NOMO-1 treated with dmso at 0.1 percent for 144 hours (cell line): ENCODE data around the gene FOXO6.
"Not testable (repeated sequence)": the region's sequence is repeated elsewhere in the genome, so short reads cannot be mapped to it uniquely, and the experiment has no call there.

Experiments used
- DNase-seq: peaks from one replicate; lab custom pipeline; 2025; ENCODE audit not compliant: unreplicated experiment; lab: John Stamatoyannopoulos, UW

FOXO6 gene

GRCh38 chr1:41328780-41329640 is 32.2 kb upstream of the FOXO6 start:
- DNase-seq: no peak

GRCh38 chr1:41329662-41330587 is 31.3 kb upstream of the FOXO6 start:
- DNase-seq: no peak

DNA sequence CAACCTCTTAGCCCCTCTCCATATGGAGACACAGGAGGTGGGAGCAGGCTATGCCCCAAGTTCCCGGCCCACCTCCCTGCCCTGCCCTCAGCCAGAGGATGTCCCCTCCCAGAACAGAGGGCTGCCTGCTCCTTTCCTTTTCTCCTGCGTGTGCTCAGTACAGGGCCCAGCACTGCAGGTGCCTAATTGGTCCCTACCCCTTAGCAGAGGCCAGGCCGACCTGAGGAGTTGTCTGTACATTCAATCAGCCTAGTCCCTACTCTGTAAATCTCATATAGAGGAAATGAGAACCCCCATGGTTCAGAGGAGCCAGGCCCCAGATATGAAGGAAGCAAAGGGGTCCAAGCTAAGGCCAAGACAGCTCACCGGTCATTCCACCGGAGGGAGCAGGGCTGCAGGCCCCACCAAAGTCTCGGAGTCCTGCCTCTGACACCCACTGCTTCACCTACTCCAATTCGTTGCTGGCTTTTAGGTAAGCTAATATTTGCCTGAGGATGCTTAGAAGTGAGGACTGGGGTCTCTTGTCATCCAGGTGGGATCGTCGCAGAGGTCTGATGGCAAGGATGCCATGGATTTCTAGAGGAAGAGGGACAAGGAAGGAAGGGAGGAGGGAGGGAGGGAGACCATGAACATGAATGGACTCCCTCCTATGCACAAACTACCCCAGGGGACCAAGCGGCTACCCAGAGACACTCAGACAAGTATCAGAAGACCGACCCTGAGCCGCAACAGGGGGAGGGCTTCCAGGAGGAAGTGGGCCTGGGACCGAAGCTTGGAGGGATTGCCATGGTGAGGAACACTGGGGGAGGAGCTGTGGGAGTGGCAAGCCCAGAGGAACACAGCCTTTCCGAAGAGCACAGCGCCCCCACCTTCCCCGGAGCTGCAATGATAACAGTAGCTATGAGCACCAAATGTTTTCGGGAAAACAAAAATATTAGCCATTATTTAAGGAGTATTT is 30.4 kb upstream of the FOXO6 start:
- no peak for DNase-seq

GRCh38 chr1:41331546-41331917 is 29.7 kb upstream of the FOXO6 start:
- no peak for DNase-seq

- DNase-seq: not testable (repeated sequence)
Measured at GRCh38 chr1:41332161-41332560, 29.1 kb upstream of the FOXO6 start.

DNA sequence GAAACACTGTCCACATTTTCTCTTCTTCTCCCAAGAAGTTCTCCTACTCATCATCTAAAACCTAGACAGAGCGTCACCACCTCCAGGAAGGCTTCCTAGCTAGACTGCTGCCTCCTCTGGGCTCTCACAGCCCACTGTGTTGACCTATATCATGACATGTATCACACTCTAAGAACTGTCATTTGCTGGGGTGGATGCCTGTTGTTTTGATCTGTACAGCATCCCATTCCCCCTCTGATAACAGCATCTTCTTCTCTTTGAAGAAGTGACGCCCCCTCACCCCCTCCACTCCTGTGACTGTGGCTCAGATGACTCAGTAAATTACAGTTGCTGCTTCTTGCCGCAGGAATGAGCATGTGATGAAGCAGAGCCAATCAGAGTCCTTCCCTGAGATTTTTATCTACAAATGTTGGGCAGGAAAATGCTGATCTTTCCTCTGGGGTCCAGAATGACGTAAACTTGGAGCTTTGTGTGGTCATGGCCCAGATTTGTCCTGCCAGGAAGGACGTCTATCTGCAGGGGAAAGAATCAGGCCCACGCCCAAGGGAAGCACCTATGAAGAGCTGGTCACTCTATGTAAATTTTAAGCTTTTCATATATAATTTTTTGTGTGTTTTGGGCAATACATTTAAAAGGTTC is 28.0 kb upstream of the FOXO6 start:
- no peak for DNase-seq

DNA sequence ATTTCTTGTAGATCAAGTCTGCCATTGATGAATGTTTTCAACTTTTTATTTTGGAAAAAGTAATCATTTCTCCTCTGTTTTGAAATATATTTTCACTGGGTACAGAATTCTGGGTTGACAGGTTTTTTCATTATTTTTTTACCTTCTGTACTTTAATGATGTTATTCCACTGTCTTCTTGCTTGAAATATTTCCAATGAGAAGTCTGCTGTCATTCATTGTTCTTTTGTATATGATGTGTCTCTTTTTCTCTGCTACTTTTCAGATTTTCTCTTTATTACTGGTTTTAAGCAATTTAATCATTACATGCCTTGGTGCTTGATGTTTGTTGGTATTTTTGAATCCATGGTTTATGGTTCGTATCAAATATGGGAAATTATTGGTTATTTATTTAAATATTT is 22.4 kb upstream of the FOXO6 start:
- no peak for DNase-seq

DNA sequence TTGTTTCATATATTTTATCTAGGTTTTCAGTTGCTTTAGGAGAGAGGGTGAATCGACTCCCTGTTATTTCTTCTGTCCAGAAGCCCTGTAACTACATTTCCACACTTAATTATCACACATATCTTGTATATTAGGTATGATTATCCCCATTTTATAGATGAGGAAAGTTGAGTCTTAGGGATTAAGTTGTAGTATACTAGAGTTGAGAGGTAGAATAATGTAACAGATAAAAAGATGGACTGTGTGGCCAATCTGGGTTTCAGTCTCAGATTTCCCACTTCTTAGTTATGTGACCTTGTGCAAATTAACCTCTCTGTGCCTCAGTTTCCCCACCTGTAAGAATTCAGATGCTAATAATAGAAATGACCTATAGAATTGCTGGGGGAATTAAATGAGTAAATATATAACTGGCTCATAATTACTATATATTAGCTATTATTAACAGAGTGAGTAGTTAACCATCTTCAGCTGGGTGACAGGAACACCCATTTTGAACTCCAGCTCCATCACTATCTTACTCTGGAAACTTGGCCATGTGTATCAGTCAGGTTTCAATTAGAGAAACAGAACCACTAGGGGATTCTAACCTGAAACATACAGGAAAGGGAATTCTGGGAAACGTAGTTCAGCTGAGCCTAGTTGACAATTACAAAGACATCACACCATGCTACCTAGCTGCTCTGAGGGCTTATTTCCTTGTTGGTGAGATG is 20.4 kb upstream of the FOXO6 start:
- DNase-seq: no peak

GRCh38 chr1:41341365-41341683 is 19.9 kb upstream of the FOXO6 start:
- no peak for DNase-seq

GRCh38 chr1:41341772-41342562 is 19.3 kb upstream of the FOXO6 start:
- DNase-seq: peak; percentile 66

DNA sequence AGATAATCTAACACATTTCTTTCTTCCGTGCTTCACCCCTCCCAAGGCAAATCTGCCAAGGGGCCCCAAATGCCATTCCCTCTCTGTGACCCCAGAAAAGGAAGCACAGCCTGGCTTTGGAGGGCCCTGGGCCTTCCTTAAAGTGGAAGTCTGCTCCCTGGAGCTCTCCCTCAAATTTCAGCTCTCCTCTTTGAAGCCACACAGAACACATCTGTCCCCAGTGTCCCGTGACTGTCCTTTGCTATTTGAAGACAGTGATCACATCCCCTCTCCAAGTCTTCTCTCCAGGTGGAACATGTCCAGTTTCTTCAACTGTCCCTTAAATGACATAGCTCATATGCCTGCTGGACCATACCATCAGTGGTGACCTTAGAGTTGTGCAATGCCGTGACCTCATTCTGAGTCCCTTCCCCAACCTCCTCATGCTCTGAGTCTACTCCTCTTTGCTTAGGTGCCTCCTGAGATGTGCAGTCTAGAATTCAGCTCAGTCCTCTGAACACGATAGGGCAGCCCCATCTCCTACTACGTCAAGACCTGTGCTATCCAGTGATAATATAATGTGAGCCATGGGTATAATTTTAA is 18.4 kb upstream of the FOXO6 start:
- no peak for DNase-seq

GRCh38 chr1:41343790-41344699 is 17.2 kb upstream of the FOXO6 start:
- DNase-seq: no peak

GRCh38 chr1:41344708-41345159 is 16.5 kb upstream of the FOXO6 start:
- DNase-seq: no peak

DNA sequence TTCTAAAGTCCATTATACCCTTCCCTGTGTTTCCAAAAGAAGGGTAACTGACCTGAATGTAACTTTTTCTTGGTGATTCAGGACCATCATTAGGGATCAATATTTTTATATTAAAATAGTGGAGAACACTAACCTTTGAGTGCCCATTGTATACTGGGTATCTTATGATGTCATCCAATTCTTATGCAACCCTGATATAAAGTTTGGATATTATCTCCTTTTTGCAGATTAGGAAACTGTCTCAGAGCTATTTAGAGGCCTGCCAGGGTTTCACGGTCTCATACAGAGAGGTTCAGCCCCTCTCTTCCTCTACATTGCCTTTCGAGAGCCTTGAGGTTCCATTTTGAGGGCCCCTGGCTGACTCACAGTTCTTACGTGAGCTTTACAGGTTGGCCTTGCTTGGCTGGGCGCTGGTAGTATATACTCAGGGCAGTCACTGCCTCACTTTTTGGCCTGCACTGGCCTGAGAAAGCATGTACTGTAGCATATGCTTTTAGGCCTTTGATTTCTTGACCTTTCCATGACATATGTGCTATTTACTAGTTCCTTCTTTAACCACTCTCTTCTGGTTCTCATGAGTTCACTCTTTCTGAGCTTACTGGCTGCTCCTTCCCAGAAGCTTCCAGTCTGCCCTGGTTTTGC is 15.7 kb upstream of the FOXO6 start:
- DNase-seq: no peak

DNA sequence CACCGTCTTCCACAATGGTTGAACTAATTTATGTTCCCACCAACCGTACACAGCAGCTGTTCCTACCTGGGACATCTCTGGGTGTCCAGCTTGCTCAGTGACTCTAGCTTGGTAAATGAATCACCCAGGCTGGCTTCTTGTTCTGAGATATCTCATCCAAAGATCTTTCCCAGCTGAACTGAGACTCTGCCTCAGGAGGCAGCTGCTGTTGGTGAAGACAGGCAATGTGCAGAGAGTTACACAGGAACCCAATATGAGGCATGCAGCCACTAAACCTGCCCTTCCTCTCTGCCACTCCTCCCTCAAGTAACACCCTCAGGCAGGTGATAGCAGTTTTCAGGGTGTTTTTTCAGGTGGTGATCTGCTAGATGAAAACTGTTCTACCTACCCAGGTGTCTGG is 14.0 kb upstream of the FOXO6 start:
- no peak for DNase-seq

DNA sequence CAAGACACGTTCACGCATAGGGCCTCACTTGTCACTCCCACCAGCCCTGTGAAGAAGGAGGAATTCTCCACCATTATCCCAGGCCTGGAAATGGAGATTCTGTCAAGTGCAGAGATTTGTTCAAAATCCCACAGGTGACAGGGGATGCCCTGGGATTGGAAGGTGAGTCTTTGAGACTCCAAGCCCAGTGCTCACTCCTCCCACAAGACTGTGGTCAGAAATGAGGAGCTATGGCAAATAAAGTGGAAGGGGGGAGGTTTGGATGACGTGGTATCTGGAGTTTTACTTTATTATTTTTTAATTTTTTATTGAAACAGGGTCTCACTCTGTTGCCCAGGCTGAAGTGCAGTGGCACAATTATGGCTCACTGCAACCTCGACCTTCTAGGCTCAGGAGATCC is 12.8 kb upstream of the FOXO6 start:
- DNase-seq: no peak

GRCh38 chr1:41349361-41350054 is 11.7 kb upstream of the FOXO6 start:
- no peak for DNase-seq
